ENCODE data around the gene TSPAN18. TPM values are rescaled to one million over a fixed set of nuclear protein-coding genes. Genes with fewer than 3 reads are reported as not detected.

The TSPAN18 gene
- total and polyA plus RNA-seq, 10 of the 15 experiments (the other 5 are each of a cell fraction or from before 2014, with no cell fraction given), result 0.02 to 0.77 (median 0.13) TPM; not detected in 1

DNA sequence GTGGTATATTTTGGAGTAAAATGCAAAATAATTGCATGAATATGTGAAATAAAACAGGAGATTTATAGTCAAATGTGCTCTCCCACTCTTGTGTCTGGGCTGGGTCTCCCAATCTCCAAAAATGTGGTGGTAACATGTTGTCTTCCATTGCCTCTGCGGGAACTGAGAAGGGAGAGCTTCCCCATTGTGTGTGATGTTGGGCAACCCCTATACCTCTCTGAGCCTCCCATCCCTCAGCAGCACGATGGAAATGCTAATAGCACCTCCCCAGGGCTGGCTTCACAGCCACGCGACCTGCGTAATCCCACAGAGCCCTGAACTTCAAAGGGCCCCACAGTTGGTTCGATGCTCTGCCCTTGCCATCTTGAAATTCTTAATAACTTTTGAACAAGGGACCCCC is 151.9 kb downstream of the TSPAN18 start:
- Histone ChIP-seq H2AFZ (ENCODE audit: control insufficient read depth, low read depth, low read length) (no peak overlapping the region), H3K4me3 (no peak overlapping the region), H3K27ac (ENCODE audit: control insufficient read depth, insufficient read depth) (no peak overlapping the region), H3K36me3 (ENCODE audit: control insufficient read depth in 2 of 2, insufficient read depth in 2 of 2, low read length in 1 of 2) (no peaks in the 10 kb centered on the region), H3K9ac (ENCODE audit: control insufficient read depth, insufficient read depth, low read length) (no peak overlapping the region), H3K9me3 (replicated peaks; ENCODE audit: control insufficient read depth, insufficient read depth, low read length) (no peaks in the 10 kb centered on the region), H4K20me1 (ENCODE audit: control insufficient read depth, insufficient read depth) (no peaks in the 10 kb centered on the region; the same call in 1 of the 2 replicates), H3K79me2 (ENCODE audit: control insufficient read depth, insufficient read depth, low read length) (no peaks in the 10 kb centered on the region), H3K27me3 (replicated peaks in 1 of 2; ENCODE audit: control insufficient read depth in 2 of 2, insufficient read depth in 2 of 2, low read length in 1 of 2) (no peaks in the 10 kb centered on the region; a peak in 1 of 4 replicates), H3K4me2 (ENCODE audit: control insufficient read depth, insufficient read depth) (no peak overlapping the region), H3K4me1 (ENCODE audit: control insufficient read depth, insufficient read depth, low read length) (no peaks in the 10 kb centered on the region)
- intact Hi-C loops (cut with micrococcal nuclease; ENCODE audit: unreplicated experiment) (loop anchor here (5.0 kb wide), 1 partner anchor 51 kb away; no protein-coding TSS in a partner anchor), in situ Hi-C loops (cut with MboI) (no loop called here)
- TF ChIP-seq MTA3 (IDR thresholded peaks at IDR 0.05; ENCODE audit: borderline replicate concordance, low read length) (no peak), STAT1 (conservative IDR thresholded peaks at IDR 0.05) (no peak), ZNF384 (IDR thresholded peaks at IDR 0.05; ENCODE audit: borderline replicate concordance, low read depth, low read length) (no peak), CEBPB (IDR thresholded peaks at IDR 0.05; ENCODE audit: borderline replicate concordance in 1 of 2, low read depth in 2 of 2, low read length in 2 of 2) (no peak), POLR2A (IDR thresholded peaks at IDR 0.05; ENCODE audit: low read depth, low read length) (no peak), CHD1 (IDR thresholded peaks at IDR 0.05; ENCODE audit: low read depth, low read length) (no peak), ZBED1 (IDR thresholded peaks at IDR 0.05; ENCODE audit: borderline replicate concordance) (no peak), GATAD2B (conservative IDR thresholded peaks at IDR 0.05; ENCODE audit: low read depth) (no peak), SMC3 (IDR thresholded peaks at IDR 0.05; ENCODE audit: borderline replicate concordance, low read length) (no peak)
- WGBS (ENCODE audit: insufficient coverage, insufficient replicate concordance, low lambda C conversion rate, missing lambda C conversion rate), result 61% methylated on average over 5 of the region's 6 CpGs
- ChIA-PET SMC1A (ENCODE audit: uncharacterized antibody, unreplicated experiment) (no interaction called here), RAD21 (ENCODE audit: unreplicated experiment) (no interaction called here), CTCF (no interaction called here), POLR2A (no interaction called here)
- DNase-seq (ENCODE audit: low read depth, low spot score) (no peak), ATAC-seq (no peak), FAIRE-seq (no peak)
- no TSS peak for BruUV-seq (replicated peaks)

DNA sequence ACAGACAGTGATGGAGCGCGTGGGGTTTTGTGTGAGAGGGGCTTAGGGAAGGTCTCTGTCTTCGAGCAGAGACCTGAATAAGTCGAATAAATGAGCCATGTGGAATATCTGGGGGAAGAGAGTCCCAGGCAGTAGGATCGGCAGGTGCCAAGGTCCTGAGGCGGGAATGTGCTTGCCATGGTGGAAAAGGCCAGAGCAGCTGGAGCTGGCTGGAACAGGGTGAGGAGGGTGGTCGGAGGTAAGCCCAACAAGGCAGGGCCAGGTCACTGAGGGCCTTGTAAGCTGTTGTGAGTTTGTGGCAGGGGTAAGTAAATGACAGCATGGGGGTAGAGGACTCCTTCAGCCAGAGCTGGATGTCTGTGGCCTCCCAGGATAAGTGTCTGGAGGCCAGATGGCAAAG is 152.7 kb downstream of the TSPAN18 start:
- ChIA-PET CTCF (no interaction called here), SMC1A (ENCODE audit: uncharacterized antibody, unreplicated experiment) (no interaction called here), RAD21 (ENCODE audit: unreplicated experiment) (interaction anchor here (0.6 kb wide), 1 partner anchor 1568 kb away, joined by 3 read pairs; the partner anchor contains the start of gene API5), POLR2A (no interaction called here)
- FAIRE-seq, result no peak
- Histone ChIP-seq H2AFZ (ENCODE audit: control insufficient read depth, low read depth, low read length) (no peak overlapping the region), H3K4me3 (no peak overlapping the region), H3K36me3 (ENCODE audit: control insufficient read depth in 2 of 2, insufficient read depth in 2 of 2, low read length in 1 of 2) (no peaks in the 10 kb centered on the region), H3K4me2 (ENCODE audit: control insufficient read depth, insufficient read depth) (no peak overlapping the region), H4K20me1 (ENCODE audit: control insufficient read depth, insufficient read depth) (no peaks in the 10 kb centered on the region; the same call in 1 of the 2 replicates), H3K27me3 (replicated peaks in 1 of 2; ENCODE audit: control insufficient read depth in 2 of 2, insufficient read depth in 2 of 2, low read length in 1 of 2) (no peaks in the 10 kb centered on the region; a peak in 1 of 4 replicates), H3K9ac (ENCODE audit: control insufficient read depth, insufficient read depth, low read length) (no peak overlapping the region), H3K4me1 (ENCODE audit: control insufficient read depth, insufficient read depth, low read length) (no peaks in the 10 kb centered on the region), H3K9me3 (replicated peaks; ENCODE audit: control insufficient read depth, insufficient read depth, low read length) (no peaks in the 10 kb centered on the region), H3K79me2 (ENCODE audit: control insufficient read depth, insufficient read depth, low read length) (no peaks in the 10 kb centered on the region), H3K27ac (ENCODE audit: control insufficient read depth, insufficient read depth) (no peak overlapping the region)
- intact Hi-C loops (cut with micrococcal nuclease; ENCODE audit: unreplicated experiment) (loop anchor here (5.0 kb wide), 1 partner anchor 52 kb away; no protein-coding TSS in a partner anchor), in situ Hi-C loops (cut with MboI) (no loop called here)
- WGBS (ENCODE audit: insufficient coverage, insufficient replicate concordance, low lambda C conversion rate, missing lambda C conversion rate), result 44% methylated on average over 7 of the region's 7 CpGs
- no peak for DNase-seq (ENCODE audit: low read depth, low spot score)
- no peak for TF ChIP-seq TCF3 (IDR thresholded peaks at IDR 0.05; ENCODE audit: borderline replicate concordance, insufficient read depth, low read depth, low read length)
- TF ChIP-seq, protein P1, sequence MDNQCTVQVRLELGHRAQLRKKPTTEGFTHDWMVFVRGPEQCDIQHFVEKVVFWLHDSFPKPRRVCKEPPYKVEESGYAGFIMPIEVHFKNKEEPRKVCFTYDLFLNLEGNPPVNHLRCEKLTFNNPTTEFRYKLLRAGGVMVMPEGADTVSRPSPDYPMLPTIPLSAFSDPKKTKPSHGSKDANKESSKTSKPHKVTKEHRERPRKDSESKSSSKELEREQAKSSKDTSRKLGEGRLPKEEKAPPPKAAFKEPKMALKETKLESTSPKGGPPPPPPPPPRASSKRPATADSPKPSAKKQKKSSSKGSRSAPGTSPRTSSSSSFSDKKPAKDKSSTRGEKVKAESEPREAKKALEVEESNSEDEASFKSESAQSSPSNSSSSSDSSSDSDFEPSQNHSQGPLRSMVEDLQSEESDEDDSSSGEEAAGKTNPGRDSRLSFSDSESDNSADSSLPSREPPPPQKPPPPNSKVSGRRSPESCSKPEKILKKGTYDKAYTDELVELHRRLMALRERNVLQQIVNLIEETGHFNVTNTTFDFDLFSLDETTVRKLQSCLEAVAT (IDR thresholded peaks at IDR 0.05), result no peak
- no peak for TF ChIP-seq CEBPB (IDR thresholded peaks at IDR 0.05; ENCODE audit: borderline replicate concordance in 1 of 2, low read depth in 2 of 2, low read length in 2 of 2)
- TF ChIP-seq MYC (IDR thresholded peaks at IDR 0.05; ENCODE audit: insufficient read depth, insufficient read length, insufficient replicate concordance, low read length, severe bottlenecking), result no peak
- no peak for TF ChIP-seq YBX1 (IDR thresholded peaks at IDR 0.05)
- TF ChIP-seq, protein P2, sequence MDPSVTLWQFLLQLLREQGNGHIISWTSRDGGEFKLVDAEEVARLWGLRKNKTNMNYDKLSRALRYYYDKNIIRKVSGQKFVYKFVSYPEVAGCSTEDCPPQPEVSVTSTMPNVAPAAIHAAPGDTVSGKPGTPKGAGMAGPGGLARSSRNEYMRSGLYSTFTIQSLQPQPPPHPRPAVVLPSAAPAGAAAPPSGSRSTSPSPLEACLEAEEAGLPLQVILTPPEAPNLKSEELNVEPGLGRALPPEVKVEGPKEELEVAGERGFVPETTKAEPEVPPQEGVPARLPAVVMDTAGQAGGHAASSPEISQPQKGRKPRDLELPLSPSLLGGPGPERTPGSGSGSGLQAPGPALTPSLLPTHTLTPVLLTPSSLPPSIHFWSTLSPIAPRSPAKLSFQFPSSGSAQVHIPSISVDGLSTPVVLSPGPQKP (IDR thresholded peaks at IDR 0.05; ENCODE audit: low read depth, low read length), result no peak
- ATAC-seq, result no peak
- no TSS peak for BruUV-seq (replicated peaks)
